Stimulated activated naive B cell treated with anti-CD40 and anti-IgM and Interleukin-4, amounts not matched to agents 10 μg/mL and 1 μg/mL and 100 μg/mL, for 72 hours (primary cell): ENCODE data around the gene MMP24.
"Not testable (repeated sequence)": the region's sequence is repeated elsewhere in the genome, so short reads cannot be mapped to it uniquely, and the experiment has no call there.

ENCODE experiments used
- ATAC-seq, 2 donors: fragments of 150-1000 bp; cut with Tn5 transposase; replicated peaks; 2 replicates each; pipeline ENCODE4 v1.10.0; 2021; ENCODE audit warnings: moderate library complexity in 1 of 2
- DNase-seq: peaks from one replicate; pipeline ENCODE4 v3.0.0; 2021
- H3K27ac Mint-ChIP-seq: one replicate; pipeline ENCODE4 v1.8.0; 2022; ENCODE audit warnings: mild to moderate bottlenecking, mixed read lengths
- H3K27me3 Mint-ChIP-seq, 2 donors: one replicate each; pipeline ENCODE4 v1.8.0; 2022; ENCODE audit warnings: mixed read lengths in 2 of 2
- H3K36me3 Mint-ChIP-seq, 2 donors: one replicate each; pipeline ENCODE4 v1.8.0; 2022; ENCODE audit warnings: mixed read lengths in 2 of 2, mild to moderate bottlenecking in 1 of 2
- H3K4me1 Mint-ChIP-seq, 2 donors: one replicate each; pipeline ENCODE4 v1.8.0; 2022; ENCODE audit warnings: mixed read lengths in 2 of 2, mild to moderate bottlenecking in 1 of 2
- H3K4me3 Mint-ChIP-seq, 2 donors: one replicate each; pipeline ENCODE4 v1.8.0; 2022; ENCODE audit warnings: mild to moderate bottlenecking in 2 of 2, mixed read lengths in 2 of 2, moderate library complexity in 1 of 2
- H3K9me3 Mint-ChIP-seq, 2 donors: one replicate each; pipeline ENCODE4 v1.8.0; 2022; ENCODE audit warnings: mixed read lengths in 2 of 2, mild to moderate bottlenecking in 1 of 2

The MMP24 gene

DNA sequence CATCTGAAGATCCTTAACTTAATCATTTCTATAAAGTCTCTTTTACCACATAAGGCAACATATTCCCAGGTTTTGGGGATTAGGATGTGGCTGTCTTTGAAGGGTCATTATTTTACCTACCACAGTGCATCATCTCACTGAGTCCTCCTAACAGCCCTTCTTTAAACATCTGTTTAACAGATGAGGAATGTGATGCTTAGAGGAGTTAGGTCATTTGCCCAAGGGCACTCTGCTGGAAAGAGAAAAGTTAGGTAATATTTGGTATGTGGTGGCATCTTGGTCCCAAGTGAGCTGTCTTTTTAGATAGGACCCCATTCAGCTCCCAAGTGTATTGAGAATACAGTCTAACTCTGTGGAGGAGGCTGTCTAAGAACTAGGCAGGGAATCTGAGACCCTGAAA is 11.0 kb downstream of the MMP24 start:
- DNase-seq (no peak), ATAC-seq (no peak)
- H3K4me1 Mint-ChIP-seq: no peaks in the 10 kb centered on the region
- peaks cover 0 to 5% of the 10 kb centered on the region in 2 donors for H3K27me3 Mint-ChIP-seq
- H3K9me3 Mint-ChIP-seq: peaks cover 0 to 3% of the 10 kb centered on the region in 2 donors
- H3K36me3 Mint-ChIP-seq: peaks cover 24 to 31% of the 10 kb centered on the region in 2 donors
- H3K4me3 Mint-ChIP-seq: no peak overlapping the region
- H3K27ac Mint-ChIP-seq: no peak overlapping the region

DNA sequence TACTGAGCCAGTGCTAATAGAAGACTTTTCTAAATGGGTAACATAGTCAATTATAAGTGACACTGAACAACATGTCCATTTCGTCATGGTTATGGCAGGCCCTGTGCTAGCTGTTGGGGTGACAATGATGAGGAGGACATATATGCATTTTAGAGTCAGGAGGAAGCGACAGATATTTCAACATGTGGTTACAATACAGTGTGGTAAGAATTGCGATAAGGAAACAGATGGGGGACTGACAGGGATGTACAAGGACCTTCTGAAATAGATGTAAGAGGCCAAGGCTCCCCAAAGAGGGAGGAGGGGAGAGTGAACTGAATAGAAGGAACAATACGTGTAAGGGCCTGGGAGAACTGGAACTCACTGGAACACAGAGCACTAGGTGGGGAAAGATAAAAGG is 11.7 kb downstream of the MMP24 start:
- peaks cover 22 to 29% of the 10 kb centered on the region in 2 donors for H3K36me3 Mint-ChIP-seq
- no peak for DNase-seq
- H3K4me3 Mint-ChIP-seq: no peak overlapping the region
- H3K27me3 Mint-ChIP-seq: peaks cover 0 to 5% of the 10 kb centered on the region in 2 donors
- no peaks in the 10 kb centered on the region for H3K4me1 Mint-ChIP-seq
- H3K9me3 Mint-ChIP-seq: peaks cover 0 to 3% of the 10 kb centered on the region in 2 donors
- no peak for ATAC-seq
- no peak overlapping the region for H3K27ac Mint-ChIP-seq

DNA sequence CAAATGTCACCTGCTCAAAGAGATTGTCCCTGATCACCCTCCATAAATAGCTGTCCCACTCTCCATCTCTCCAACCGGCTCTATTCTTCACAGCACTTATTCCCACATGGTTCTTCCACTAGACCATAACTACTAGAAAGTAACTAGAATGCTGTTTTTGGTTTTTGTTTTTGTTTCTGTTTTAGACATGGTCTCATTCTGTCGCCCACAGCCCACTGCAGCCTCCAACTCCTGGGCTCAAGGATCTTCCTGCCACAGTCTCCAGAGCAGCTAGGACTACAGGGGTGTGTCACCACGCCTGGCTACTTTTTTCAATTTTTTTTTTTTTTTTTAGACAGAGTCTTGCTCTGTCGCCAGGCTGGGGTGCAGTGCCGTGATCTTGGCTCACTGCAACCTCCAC is 12.2 kb downstream of the MMP24 start:
- no peak overlapping the region for H3K27ac Mint-ChIP-seq
- no peak for ATAC-seq
- peaks cover 0 to 5% of the 10 kb centered on the region in 2 donors for H3K27me3 Mint-ChIP-seq
- no peaks in the 10 kb centered on the region for H3K4me1 Mint-ChIP-seq
- DNase-seq: no peak
- no peak overlapping the region for H3K4me3 Mint-ChIP-seq
- H3K36me3 Mint-ChIP-seq: peaks cover 22 to 29% of the 10 kb centered on the region in 2 donors
- peaks cover 0 to 3% of the 10 kb centered on the region in 2 donors for H3K9me3 Mint-ChIP-seq

DNA sequence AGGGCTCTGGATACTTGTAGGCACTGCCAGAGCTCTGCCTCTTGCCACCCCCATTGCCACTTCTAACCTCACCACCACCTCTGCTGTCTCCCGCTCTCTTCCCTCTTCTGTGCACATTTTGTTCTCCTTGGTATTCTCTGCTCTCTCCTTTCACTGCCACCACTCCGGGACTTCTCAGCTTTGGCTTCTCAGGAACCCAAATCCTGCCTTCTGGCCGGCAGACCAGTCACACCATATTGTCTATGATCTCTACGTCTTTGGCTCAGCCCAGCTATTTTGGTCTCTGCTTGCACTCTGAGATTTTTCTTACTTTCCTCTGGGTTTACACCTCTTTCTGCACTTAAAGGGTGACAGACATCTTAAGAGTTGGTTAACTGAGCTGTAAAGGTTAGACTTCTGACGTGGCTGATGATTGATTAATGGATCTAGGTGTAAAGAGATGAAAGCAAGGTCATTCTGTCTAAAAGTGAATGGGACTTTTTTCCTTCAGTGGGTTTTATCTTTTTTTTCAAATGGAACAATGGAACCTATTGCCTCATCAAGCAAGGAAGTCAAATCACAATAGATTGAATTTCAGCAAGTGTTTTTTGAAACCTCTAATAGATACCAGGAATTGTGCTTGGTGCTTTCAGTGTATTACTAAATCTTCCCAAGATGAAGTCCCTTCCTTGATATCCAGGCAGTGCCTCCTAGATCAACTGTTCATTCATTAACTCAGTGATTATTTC is 13.8 kb downstream of the MMP24 start:
- Mint-ChIP-seq H3K9me3 (peaks cover 0 to 3% of the 10 kb centered on the region in 2 donors), H3K4me3 (no peak overlapping the region), H3K36me3 (peaks cover 14 to 15% of the 10 kb centered on the region in 2 donors), H3K4me1 (no peaks in the 10 kb centered on the region), H3K27me3 (no peaks in the 10 kb centered on the region), H3K27ac (no peak overlapping the region)
- DNase-seq (no peak), ATAC-seq (no peak)

DNA sequence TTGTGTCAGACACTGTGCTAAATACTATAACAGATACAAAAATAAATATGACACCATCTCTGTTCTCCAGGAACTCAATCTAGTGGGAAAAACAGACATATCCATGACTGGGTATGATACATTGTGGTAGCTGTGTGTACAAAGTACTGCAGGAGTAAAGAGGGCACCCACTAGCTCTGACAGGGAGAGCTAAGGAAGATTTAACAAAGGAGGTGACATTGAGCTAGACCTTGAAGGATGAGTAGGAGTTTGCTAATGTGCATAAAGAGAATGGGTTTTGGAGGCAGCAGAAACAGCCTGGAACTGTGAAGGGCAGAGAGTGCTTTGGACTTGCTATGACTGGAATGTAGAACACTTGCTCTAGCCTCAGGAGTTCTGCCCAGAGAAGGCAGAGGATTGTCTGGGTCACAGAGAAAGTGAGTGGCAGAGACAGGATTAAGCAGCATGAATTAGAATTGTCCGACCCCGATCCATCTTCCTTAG is 14.4 kb downstream of the MMP24 start:
- H3K9me3 Mint-ChIP-seq: peaks cover 0 to 3% of the 10 kb centered on the region in 2 donors
- H3K27me3 Mint-ChIP-seq: no peaks in the 10 kb centered on the region
- no peak overlapping the region for H3K4me3 Mint-ChIP-seq
- H3K27ac Mint-ChIP-seq: peak overlapping the region; percentile 65
- ATAC-seq (no peak), DNase-seq (no peak)
- no peaks in the 10 kb centered on the region for H3K4me1 Mint-ChIP-seq
- peaks cover 11 to 12% of the 10 kb centered on the region in 2 donors for H3K36me3 Mint-ChIP-seq

DNA sequence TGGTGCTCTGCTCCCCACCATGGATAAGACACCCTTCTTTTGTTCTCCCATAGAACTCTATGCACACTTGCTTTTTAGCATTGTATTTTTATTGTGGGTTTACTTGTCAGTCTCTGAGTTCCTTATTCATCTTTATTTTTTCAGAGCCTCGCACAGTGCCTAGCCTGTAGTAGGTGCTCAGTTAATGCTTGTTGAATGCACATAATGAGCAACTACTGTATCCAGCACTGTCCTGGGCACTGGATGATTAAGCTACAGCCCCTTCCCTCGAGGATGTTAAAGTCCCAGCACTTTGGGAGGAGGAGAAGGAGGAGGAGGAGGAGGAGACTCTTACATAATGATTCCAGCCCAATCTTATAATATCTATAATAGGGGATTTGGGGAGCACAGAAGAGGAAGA is 16.8 kb downstream of the MMP24 start:
- Mint-ChIP-seq H3K4me3 (no peak overlapping the region), H3K9me3 (no peaks in the 10 kb centered on the region), H3K36me3 (peaks cover 4 to 7% of the 10 kb centered on the region in 2 donors), H3K27ac (no peak overlapping the region), H3K27me3 (no peaks in the 10 kb centered on the region), H3K4me1 (no peaks in the 10 kb centered on the region)
- DNase-seq: no peak
- ATAC-seq: no peak

DNA sequence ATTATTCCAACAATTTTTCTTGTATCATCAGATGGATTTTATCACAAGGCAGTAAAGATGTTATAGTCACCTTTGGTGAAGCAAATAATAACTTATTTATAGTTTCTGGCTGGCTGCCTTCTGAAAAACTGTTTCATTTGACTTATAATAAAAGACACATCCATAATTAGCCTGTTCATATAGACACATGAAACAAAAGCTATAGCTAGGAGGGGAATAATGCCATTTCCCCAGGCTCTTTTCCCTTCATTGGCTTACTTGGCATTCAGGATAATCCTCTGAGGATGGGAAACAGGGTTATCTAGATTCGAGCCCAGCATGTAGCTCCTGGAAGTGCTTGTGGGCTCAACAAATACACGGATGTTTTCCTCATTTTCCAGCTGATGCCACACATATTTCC is 17.5 kb downstream of the MMP24 start:
- H3K36me3 Mint-ChIP-seq: peaks cover 6 to 7% of the 10 kb centered on the region in 2 donors
- DNase-seq (no peak), ATAC-seq (no peak)
- H3K27me3 Mint-ChIP-seq: no peaks in the 10 kb centered on the region
- no peaks in the 10 kb centered on the region for H3K4me1 Mint-ChIP-seq
- no peak overlapping the region for H3K4me3 Mint-ChIP-seq
- H3K27ac Mint-ChIP-seq: no peak overlapping the region
- H3K9me3 Mint-ChIP-seq: no peaks in the 10 kb centered on the region

DNA sequence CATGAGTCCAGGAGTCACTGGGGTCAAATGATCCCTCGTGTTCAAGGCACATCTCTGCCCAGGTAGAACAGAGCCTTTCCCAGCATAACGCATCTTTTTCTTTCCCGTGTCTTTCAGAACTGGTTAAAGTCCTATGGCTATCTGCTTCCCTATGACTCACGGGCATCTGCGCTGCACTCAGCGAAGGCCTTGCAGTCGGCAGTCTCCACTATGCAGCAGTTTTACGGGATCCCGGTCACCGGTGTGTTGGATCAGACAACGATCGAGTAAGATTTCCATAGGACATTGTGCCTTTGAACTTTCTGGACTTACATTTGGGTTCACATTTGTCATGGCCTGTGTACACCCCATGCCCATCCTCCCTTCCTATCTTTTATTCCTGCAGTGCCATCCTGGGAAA is 20.2 kb downstream of the MMP24 start:
- ATAC-seq: no peak
- H3K4me1 Mint-ChIP-seq: peaks cover 7 to 16% of the 10 kb centered on the region in 2 donors
- H3K27me3 Mint-ChIP-seq: no peaks in the 10 kb centered on the region

DNA sequence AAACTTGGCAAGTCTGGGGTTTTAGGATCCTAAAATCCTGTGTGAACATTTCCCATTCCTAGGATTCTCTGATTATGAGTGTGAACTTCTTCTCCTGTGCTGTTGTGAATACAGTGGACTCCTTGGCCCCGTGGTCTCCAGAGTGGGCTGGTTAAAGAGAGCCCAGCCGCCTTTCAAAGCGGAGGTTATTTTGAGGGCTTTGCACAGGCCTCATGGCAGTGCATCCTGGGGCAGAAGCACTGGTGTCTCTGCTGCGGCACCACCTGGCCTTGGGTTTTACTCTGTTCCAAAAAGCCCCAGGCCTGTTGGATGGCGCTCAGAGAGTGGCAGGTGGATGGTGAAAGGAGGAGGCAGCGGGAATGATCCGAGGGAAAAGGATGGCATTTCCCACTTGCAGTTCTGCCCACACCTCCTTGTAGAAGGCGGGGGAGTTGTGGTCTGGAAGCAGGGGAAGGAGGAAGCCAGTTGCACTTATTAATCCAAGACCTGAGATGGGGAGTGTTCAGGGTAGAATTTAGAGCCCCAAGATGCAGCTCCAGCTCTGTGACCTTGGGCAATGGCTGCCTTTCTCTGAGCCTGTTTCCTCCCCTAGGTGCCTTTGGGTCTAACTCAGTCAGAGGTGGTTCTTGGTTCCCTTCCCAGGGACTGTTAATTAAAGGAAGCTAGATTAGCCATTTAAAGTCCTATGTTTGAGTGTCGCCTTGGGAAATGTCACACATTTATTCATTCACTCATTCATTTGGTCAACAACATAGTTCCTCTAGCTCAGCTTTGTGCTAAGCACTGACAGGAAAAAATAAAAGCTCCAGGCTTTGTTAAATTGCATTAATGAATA is 22.4 kb downstream of the MMP24 start:
- Mint-ChIP-seq H3K4me1 (peaks cover 15 to 25% of the 10 kb centered on the region in 2 donors), H3K27ac (no peak overlapping the region), H3K36me3 (peaks cover 8 to 13% of the 10 kb centered on the region in 2 donors), H3K27me3 (no peaks in the 10 kb centered on the region), H3K9me3 (no peaks in the 10 kb centered on the region), H3K4me3 (no peak overlapping the region)
- no peak for ATAC-seq
- DNase-seq: no peak

More for the DNA sequence above, 20.2 kb downstream of the MMP24 start:
- Mint-ChIP-seq H3K4me3 (no peak overlapping the region), H3K9me3 (no peaks in the 10 kb centered on the region), H3K27ac (no peak overlapping the region), H3K36me3 (peaks cover 6 to 7% of the 10 kb centered on the region in 2 donors)
- no peak for DNase-seq

DNA sequence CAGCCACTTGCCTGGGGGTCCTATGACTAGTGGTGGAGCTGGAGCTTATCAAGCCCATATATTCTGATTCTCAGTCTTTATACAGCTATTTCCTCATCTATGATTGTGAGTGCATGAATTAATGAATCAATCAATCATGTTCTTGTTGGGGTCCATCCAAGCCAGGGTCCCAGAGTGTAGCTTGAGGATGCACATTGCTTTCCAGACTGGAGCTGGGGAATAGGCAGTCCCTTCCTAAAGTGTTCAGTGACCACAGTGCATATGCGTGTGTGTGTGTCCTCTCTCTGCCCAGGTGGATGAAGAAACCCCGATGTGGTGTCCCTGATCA is 25.1 kb downstream of the MMP24 start:
- peaks cover 15 to 25% of the 10 kb centered on the region in 2 donors for H3K4me1 Mint-ChIP-seq
- no peaks in the 10 kb centered on the region for H3K9me3 Mint-ChIP-seq
- no peaks in the 10 kb centered on the region for H3K27me3 Mint-ChIP-seq
- no peak for DNase-seq
- H3K36me3 Mint-ChIP-seq: peaks cover 13 to 22% of the 10 kb centered on the region in 2 donors
- no peak overlapping the region for H3K4me3 Mint-ChIP-seq
- no peak overlapping the region for H3K27ac Mint-ChIP-seq
- ATAC-seq: peak in 1 of 2 donors; percentile 12

DNA sequence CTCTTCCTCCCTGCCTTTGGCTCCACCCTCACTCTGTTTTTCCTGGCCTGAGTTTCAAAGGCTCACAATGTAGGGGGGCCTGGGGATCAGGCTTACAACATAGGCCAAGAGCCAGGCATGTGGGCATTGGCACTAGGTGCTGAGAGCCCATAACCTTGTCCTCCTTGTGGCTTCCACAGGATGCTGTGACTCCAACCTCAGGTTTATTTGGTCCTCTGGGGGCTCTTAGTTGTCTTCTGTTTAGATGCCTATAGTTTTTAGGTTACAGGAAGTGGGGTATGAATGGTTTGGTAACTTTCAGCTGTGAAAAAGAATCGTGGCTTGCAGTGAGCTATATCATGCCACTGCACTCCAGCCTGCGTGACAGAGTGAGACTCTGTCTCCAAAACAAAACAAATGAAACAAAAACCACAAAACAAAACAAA is 25.6 kb downstream of the MMP24 start:
- Mint-ChIP-seq H3K9me3 (no peaks in the 10 kb centered on the region), H3K27me3 (no peaks in the 10 kb centered on the region), H3K4me3 (no peak overlapping the region), H3K36me3 (peaks cover 12 to 19% of the 10 kb centered on the region in 2 donors), H3K4me1 (peaks cover 15 to 25% of the 10 kb centered on the region in 2 donors), H3K27ac (peak overlapping the region; percentile 47)
- ATAC-seq (peak; percentile 83 to 90), DNase-seq (no peak)

DNA sequence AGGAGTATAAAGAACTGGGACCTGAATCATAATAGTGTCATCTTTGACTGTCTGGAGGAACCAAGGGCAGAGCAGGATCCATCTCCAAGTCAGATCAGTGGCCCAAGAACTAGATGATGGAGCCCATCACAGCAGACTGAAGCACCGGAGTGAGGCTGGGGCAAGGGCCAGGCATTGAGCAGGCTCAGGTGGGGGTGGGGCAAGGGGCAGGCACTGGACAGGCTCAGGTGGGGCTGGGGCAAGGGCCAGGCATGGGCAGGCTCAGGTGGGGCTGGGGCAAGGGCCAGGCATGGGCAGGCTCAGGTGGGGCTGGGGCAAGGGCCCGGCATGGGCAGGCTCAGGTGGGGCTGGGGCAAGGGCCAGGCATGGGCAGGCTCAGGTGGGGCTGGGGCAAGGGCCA is 26.1 kb downstream of the MMP24 start:
- not testable (repeated sequence) for DNase-seq, H3K9me3 Mint-ChIP-seq, H3K4me3 Mint-ChIP-seq, H3K27me3 Mint-ChIP-seq, ATAC-seq
- Mint-ChIP-seq H3K27ac (peak overlapping the region; percentile 47), H3K4me1 (peaks cover 15 to 25% of the 10 kb centered on the region in 2 donors), H3K36me3 (peaks cover 16 to 17% of the 10 kb centered on the region in 2 donors)

DNA sequence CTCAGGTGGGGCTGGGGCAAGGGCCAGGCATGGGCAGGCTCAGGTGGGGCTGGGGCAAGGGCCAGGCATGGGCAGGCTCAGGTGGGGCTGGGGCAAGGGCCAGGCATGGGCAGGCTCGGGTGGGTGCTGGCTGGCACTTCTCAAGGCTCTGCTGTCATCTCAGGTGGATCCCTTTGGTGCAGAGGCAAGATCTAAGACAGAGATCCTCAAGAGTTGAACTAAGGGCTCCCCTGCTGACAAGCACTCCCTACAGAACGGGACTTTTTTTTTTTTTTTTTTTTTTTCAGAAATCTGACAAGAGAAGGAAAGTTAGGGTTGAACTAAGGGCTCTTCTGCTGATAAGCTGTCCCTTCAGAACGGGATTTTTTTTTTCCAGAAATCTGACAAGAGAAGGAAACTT is 26.5 kb downstream of the MMP24 start:
- Mint-ChIP-seq H3K27me3 (no peaks in the 10 kb centered on the region), H3K4me1 (peaks cover 15 to 25% of the 10 kb centered on the region in 2 donors), H3K4me3 (no peak overlapping the region), H3K9me3 (no peaks in the 10 kb centered on the region), H3K36me3 (peaks cover 16% of the 10 kb centered on the region in 2 donors), H3K27ac (no peak overlapping the region)
- DNase-seq: no peak
- no peak for ATAC-seq

DNA sequence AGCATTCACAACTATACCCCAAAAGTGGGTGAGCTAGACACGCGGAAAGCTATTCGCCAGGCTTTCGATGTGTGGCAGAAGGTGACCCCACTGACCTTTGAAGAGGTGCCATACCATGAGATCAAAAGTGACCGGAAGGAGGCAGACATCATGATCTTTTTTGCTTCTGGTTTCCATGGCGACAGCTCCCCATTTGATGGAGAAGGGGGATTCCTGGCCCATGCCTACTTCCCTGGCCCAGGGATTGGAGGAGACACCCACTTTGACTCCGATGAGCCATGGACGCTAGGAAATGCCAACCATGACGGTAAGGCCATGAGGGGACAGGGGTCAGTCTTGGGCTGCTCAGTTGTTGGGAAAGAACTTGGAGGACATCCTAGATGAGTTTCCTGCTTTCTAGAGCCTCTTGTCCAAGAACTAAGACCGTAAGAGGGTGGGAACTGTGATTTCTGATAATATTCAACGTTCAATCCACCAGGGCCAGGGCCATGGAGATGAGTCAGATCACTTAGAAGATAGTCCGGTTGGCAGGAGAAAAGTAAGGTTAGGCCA is 28.0 kb downstream of the MMP24 start:
- DNase-seq: no peak
- Mint-ChIP-seq H3K27me3 (no peaks in the 10 kb centered on the region), H3K4me1 (peaks cover 15 to 25% of the 10 kb centered on the region in 2 donors), H3K27ac (no peak overlapping the region), H3K9me3 (no peaks in the 10 kb centered on the region), H3K4me3 (no peak overlapping the region), H3K36me3 (peaks cover 16 to 17% of the 10 kb centered on the region in 2 donors)
- no peak for ATAC-seq
